Measurements from ENCODE around the gene CNTNAP2. TPM values are rescaled to one million over a fixed set of nuclear protein-coding genes. Genes with fewer than 3 reads are reported as not detected.
A peak's percentile ranks its signal among the peaks of the same experiment; 100 is the strongest.

CNTNAP2 gene
- total RNA-seq, 1 donor from 2014 or later: 2.2 TPM

DNA sequence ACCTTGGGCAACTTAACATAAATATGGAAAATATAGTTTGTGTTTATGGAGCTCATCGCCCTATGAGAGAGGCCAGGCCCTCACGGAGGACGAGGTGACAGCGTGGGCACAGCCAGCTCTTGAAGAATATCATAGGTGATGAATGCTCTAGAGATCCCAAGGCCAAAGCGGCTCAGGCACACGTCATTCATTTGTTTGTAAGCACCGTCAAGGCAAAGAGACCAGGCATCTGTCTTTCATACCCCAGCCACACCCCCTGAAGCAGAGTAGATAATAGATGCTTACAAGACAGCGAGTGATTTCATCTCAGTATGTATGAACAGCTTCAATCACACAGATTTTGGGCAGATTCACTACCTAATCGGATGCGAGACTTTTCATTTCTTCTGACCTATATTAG lies 2231.9 kb downstream of the CNTNAP2 start:
- no peak overlapping the region for H3K27ac ChIP-seq
- no peaks in the 10 kb centered on the region for H3K27me3 ChIP-seq
- H3K4me1 ChIP-seq: no peaks in the 10 kb centered on the region
- DNase-seq (ENCODE audit: extremely low spot score in 2 of 2): no peak
- TF ChIP-seq, protein P1, sequence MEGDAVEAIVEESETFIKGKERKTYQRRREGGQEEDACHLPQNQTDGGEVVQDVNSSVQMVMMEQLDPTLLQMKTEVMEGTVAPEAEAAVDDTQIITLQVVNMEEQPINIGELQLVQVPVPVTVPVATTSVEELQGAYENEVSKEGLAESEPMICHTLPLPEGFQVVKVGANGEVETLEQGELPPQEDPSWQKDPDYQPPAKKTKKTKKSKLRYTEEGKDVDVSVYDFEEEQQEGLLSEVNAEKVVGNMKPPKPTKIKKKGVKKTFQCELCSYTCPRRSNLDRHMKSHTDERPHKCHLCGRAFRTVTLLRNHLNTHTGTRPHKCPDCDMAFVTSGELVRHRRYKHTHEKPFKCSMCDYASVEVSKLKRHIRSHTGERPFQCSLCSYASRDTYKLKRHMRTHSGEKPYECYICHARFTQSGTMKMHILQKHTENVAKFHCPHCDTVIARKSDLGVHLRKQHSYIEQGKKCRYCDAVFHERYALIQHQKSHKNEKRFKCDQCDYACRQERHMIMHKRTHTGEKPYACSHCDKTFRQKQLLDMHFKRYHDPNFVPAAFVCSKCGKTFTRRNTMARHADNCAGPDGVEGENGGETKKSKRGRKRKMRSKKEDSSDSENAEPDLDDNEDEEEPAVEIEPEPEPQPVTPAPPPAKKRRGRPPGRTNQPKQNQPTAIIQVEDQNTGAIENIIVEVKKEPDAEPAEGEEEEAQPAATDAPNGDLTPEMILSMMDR (IDR thresholded peaks at IDR 0.05): no peak
- no peak overlapping the region for H3K4me3 ChIP-seq
- intact Hi-C loops (cut with DNase I): no loop called here
- no peaks in the 10 kb centered on the region for H3K9me3 ChIP-seq
- no peaks in the 10 kb centered on the region for H3K36me3 ChIP-seq

DNA sequence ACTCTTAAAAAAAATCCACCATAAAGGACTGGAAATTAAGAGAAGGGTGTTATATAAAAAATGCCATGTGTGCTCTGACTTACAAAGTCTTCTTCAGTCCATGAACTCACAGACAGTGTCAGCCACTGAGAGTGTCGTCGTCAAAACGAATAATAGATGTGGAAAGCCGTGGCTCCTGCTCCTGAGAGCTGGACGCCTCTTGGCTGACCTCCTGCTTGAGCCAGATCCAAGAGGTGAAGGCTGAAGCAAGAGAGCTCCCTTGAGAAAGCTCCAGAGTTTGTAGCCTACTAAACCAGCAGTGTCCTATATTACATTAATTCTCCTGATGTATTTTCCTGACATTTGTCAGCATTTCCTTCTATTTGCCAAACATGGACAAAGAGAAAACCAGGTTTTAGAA lies 2239.7 kb downstream of the CNTNAP2 start:
- Histone ChIP-seq H3K27me3 (no peaks in the 10 kb centered on the region), H3K36me3 (no peaks in the 10 kb centered on the region), H3K4me1 (no peaks in the 10 kb centered on the region), H3K9me3 (no peaks in the 10 kb centered on the region), H3K27ac (no peak overlapping the region), H3K4me3 (no peak overlapping the region)
- DNase-seq (ENCODE audit: extremely low spot score in 2 of 2): no peak
- TF ChIP-seq POLR2A (IDR thresholded peaks at IDR 0.05) (no peak), POLR2AphosphoS5 (IDR thresholded peaks at IDR 0.05; ENCODE audit: insufficient read depth in 1 of 2, low read depth in 1 of 2) (no peak)
- TF ChIP-seq, protein P1 (IDR thresholded peaks at IDR 0.05): no peak
- intact Hi-C loops (cut with DNase I): no loop called here

DNA sequence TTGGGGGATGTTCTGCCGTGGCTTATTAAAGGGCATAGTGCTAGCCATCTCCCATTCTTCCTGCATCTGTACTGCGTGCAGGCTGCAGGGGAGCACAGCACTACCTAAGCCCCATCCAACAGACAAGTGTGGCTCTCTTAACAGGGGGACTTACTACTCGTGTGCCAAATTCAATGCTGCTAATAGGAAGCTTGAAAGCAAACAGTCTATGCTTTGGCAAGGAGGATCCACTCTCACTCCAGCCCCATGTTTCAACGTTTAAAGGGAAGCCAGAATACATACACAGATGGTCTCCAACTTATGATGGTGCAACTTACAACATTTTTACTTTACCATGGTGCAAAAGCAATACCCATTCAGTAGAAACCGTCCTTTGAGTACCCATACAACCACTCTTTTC lies 2245.9 kb downstream of the CNTNAP2 start:
- Histone ChIP-seq H3K27me3 (no peaks in the 10 kb centered on the region), H3K27ac (no peak overlapping the region), H3K4me3 (no peak overlapping the region), H3K9me3 (no peaks in the 10 kb centered on the region), H3K4me1 (no peaks in the 10 kb centered on the region), H3K36me3 (no peaks in the 10 kb centered on the region)
- DNase-seq (ENCODE audit: extremely low spot score in 2 of 2): no peak
- intact Hi-C loops (cut with DNase I): no loop called here
- no peak for TF ChIP-seq POLR2A (IDR thresholded peaks at IDR 0.05)
- TF ChIP-seq, protein P1 (IDR thresholded peaks at IDR 0.05): no peak
- TF ChIP-seq POLR2AphosphoS5 (IDR thresholded peaks at IDR 0.05; ENCODE audit: insufficient read depth in 1 of 2, low read depth in 1 of 2): no peak

DNA sequence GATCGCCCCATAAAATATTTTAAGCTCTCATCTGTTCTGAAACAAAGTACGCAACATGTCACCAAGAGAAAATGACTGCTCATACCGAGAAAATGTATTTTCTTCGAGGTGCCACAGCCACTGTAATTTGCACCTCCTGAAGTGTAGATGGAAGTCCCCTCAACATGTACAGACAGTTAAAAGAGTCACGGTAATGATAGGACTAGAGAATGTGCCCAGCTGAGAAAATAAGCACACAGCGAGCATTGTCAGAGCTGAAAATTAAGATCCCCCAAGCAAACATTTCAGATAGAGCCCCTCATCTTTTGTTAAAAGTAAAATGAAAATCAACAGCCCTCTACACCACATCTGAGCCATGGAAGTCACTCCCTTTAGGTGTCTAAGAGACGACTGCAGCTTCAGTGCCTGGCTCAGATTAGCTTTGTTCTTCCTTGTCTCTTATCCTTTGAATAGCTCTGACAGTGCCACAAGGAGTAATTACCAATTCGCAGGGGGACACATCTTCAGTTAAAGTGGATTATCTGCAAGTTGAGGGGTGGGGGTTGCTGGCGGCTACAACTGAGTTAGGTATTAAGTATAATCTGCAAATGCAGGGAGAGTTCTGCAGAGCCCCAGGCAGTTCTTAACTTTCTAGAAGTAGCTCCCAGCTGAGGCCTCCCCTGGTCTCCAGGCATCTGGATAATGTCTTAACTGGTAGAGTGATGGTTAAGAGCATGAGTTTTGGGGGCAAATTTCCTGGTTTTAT lies 2251.3 kb downstream of the CNTNAP2 start:
- DNase-seq (ENCODE audit: extremely low spot score in 2 of 2): peak in 1 of 2 donors; percentile 75
- intact Hi-C loops (cut with DNase I): no loop called here
- no peaks in the 10 kb centered on the region for H3K9me3 ChIP-seq
- H3K4me1 ChIP-seq: no peaks in the 10 kb centered on the region
- H3K27me3 ChIP-seq: no peaks in the 10 kb centered on the region
- H3K4me3 ChIP-seq: no peak overlapping the region
- no peaks in the 10 kb centered on the region for H3K36me3 ChIP-seq
- no peak for TF ChIP-seq POLR2AphosphoS5 (IDR thresholded peaks at IDR 0.05; ENCODE audit: insufficient read depth in 1 of 2, low read depth in 1 of 2)
- TF ChIP-seq POLR2A (IDR thresholded peaks at IDR 0.05): no peak
- TF ChIP-seq, protein P1 (IDR thresholded peaks at IDR 0.05): no peak
- no peak overlapping the region for H3K27ac ChIP-seq

DNA sequence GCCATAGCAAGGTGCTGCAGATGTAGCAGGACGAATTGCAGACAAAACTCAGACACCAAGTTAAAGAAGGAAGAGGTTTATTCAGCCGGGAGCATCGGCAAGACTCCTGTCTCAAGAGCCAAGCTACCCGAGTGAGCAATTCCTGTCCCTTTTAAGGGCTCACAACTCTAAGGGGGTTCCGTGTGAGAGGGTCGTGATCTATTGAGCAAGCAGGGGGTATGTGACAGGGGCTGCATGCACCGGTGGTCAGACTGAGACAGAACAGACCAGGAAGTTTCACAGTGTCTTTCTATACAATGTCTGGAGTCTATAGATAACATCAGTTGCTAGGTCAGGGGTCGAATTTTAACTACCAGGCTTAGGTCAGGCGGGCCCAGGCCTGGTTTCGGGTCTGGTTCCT lies 2252.0 kb downstream of the CNTNAP2 start:
- H3K9me3 ChIP-seq: no peaks in the 10 kb centered on the region
- intact Hi-C loops (cut with DNase I): no loop called here
- no peaks in the 10 kb centered on the region for H3K4me1 ChIP-seq
- TF ChIP-seq, protein P1 (IDR thresholded peaks at IDR 0.05): no peak
- TF ChIP-seq POLR2AphosphoS5 (IDR thresholded peaks at IDR 0.05; ENCODE audit: insufficient read depth in 1 of 2, low read depth in 1 of 2) (no peak), POLR2A (IDR thresholded peaks at IDR 0.05) (no peak)
- H3K36me3 ChIP-seq: no peaks in the 10 kb centered on the region
- no peaks in the 10 kb centered on the region for H3K27me3 ChIP-seq
- H3K27ac ChIP-seq: no peak overlapping the region
- DNase-seq (ENCODE audit: extremely low spot score in 2 of 2): peak in 1 of 2 donors; percentile 22
- no peak overlapping the region for H3K4me3 ChIP-seq
